Measurements from ENCODE around the gene DAPK1.
A peak's percentile ranks its signal among the peaks of the same experiment; 100 is the strongest.

DAPK1 gene

DNA sequence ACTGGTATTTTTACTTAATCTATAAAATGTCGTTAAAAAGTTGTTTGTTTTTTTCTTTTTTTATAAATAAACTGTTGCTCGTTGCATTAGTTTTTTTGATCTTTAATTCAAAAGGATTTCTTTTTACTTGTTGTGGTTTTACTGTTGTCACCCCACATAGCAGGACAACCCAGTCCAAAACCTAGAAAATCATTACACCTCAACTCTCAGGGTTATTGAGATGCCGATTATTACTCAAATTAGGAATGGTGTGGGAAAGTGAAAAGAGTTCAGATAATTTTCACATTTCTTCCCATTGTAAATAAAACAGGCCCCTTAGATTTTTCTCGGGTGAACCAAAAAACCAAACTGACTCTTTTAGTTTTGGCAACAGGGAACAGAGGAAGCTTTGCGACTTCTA, 210.9 kb downstream of the DAPK1 start:
- DNase-seq = no peak

DNA sequence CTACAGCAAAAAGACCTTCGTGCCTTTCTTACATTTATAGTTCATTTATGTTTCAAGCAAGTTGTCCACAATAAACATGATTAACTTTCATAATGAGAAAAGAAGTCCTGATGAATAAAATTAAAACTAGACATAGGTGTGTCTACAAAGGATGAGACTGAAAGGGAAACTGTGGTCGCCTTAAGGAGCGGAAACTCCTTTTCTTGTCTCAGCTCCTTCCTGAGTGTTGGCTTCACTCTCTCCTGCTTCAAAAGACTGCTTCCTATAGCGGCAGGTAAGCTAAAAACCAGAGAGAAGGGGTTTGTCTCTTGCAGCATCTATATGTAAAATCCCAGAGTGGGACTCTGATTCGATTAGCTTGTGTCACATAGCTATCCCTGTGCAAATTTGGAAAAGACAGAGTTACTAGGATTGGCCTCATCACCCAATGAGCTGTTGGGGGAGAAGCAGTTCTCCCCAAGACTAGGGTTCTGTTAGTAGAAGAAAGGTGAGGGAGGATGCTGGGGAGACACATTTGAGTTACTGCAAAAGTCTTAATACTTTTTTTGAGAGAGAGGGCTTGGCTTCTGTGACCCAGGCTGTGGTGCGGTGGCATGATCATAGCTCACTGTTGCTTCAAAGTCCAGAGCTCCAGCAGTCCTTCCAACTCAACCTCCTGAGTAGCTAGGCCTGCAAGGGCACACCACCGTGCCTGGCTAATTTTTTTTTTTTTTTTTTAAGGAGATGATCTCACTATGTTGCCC, 211.5 kb downstream of the DAPK1 start:
- no peak for DNase-seq

DNA sequence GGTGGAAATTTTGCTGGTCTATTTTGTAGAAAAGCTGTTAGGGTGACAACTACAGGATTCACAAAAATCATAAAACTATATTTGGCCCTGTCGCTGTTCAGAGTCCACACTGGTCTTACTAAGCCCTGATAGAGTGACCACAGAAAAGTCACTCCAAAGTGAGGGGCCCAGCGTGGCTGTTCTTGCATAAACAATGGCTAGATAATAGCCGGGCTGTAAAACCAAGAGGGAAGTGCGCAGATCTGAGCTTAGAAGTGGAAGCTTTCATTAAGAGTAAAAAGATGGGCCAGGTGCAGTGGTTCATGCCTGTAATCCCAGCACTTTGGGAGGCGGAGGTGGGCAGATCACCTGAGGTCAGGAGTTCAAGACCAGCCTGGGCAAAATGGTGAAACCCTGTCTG, 212.8 kb downstream of the DAPK1 start:
- DNase-seq = no peak

DNA sequence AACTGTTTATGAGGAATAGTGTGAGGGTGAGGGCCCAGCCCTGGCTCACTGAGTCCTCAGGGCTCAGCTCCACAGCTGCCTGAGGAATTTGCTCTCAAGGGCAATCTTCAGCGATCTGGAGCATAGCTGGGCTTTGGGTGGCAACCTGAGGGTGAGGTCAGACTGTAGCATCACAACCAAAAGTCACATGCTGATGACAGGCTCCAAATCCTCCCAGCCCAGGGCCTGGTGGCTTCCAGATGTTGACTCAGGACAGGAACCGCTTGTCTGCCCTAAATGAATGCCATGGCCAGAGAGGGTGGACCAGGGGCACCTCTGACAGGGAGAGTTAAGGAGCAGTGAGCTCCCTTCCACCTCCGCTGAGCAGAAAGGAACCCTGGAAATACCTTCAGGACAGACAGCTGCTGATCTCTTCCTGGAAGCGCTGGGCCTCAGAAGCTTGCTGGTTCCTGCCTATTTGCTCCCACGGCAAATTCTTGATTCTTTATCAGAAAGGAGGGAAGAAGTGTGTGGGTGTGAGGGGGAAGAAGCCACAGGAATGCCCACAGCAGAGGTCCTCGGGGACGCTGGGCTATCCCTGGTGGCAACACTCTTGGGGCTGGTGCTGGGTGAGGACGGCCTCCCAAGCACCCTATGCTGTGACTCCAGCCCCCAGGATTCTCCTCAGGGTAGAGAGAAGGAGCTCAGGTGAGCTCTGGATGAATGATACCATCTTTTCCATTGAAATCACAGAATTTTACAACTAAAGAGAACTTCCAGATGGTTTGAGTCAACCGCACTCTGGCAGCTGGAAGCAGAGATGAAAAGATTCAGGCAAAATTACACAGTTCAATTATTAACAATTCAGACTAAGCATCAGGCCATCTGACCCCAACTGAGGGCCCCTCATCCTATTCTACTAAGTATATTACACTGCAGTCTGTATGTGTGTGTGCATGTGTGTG, 214.5 kb downstream of the DAPK1 start:
- DNase-seq = no peak

DNA sequence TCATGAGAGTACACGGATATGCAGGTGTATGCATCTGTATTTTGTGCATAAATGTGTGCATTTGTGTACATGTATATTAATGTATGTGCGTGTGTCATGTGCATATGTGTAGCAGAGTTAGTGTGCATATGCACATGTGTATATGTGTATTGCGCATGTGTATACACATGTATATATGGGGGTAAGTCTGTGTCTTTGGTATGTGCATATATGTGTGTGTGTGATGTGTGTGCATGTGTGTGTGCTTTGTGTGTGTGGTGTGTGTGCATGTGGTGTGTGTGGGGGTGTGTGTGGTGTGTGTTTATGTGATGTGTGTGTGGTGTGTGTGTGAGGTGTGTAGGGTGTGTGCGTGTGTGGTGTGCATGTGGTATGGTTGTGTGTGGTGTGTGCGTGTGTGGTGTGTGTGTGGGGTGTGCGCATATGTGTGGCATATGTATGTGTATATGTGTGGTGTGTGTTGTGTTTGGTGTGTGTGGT, 215.2 kb downstream of the DAPK1 start:
- DNase-seq = no peak

DNA sequence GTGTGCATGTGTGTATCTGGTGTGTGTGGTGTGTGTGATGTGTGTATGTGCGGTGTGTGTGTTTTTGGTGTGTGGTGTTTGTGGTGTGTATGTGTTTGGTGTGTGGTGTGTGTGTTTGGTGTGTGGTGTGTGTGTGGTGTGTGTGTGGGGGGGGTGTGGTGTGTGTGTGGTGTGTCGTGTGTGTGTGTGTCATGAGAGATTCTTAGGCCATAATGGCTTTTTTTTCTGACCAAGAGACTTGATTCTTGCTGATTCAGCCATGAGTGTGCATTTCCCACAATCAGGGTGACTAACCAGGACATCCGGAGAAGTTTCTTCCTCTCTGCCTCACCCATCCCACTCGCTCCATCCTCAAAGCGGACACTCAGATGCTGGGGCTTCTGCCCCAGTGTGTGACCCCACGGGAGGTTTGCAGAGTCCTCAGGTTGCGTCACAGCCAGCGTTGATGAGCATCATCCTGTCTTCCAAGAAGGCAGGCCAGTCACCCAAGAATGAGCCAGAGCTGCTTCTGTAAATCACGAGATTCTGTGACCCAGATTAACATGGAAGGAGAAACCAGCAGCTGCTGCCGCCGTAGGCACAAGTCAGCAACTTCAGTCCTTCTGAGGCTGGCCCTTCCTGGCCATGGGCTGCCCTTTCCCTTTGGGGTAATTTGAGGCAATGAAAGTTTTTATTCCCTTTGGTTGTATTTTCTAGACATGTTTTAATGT, 215.8 kb downstream of the DAPK1 start:
- DNase-seq = peak in 33 of 56 donors; percentile 15 to 73 (median 42)

DNA sequence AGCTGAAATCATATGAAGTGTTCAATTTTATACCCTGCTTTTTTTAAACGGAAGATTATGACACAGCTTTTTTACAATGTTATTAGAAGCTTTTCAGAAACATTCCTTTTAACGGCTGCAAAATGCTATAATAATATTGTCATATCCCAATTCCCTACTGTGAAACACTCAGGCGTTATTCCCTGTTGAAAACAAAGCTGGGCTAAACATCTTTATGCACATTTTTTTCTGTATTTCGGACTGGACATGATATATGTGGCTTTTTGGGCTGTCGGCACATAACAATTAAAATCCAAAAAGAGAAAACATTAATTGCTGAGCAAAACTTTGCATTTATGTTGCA, 216.3 kb downstream of the DAPK1 start:
- DNase-seq = no peak

DNA sequence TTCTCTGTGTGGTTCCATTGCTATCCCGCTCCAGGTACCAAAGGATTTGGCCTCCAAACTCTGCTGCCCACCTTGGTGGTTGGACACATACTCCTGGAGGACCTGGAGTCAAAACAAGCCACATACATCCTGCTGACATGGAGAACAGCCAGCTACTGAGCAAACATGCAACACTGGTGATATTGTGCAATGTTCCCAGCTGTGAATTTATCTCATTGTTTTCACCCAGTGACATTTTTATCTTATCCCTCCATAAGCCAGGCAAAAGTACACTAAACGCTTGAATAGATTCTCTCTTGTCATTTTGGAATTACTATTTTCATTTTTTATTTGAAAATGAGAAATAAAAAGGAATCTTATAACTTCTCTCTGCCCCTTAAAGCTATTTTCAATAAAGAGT, 217.2 kb downstream of the DAPK1 start:
- DNase-seq = peak in 11 of 56 donors; percentile 7 to 33 (median 14)

DNA sequence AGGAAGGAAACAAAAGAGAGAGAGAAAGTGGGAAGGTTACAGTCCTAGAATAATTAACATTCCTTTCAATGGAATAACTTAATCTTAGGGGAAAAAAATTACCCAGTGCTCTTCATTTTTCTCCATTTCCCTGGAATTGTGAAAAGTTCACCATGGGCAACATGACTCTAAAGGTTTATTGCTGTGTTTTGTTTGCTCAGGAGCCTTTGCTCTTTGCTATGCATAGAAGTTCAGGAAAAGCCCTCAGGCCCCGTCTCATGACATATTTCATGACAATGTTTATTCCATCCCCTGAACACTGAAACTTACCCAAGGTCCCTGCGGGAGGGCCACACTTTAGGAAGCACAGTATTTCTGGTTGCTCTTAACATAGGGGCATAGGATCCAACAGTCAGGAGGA, 218.5 kb downstream of the DAPK1 start:
- no peak for DNase-seq

DNA sequence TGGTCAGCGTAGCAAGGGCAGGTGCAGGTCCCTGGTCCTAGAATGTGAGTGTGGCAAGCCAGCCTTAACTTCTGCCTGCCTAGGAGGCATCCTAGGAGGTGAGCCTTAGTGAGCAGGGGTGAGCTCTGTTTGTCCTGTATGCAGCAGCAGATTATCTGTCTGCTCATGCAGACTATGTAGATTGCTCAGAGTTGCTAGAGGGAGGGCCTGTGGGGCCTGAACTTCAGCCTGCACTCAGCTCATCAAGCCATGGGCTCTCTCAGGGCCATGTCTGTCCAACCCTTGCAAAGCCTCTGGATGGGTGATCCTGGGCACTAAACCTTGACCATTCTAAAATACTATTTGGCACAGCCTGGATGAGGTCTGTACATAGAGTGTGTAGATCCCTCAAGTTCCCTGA, 219.8 kb downstream of the DAPK1 start:
- DNase-seq = no peak

DNA sequence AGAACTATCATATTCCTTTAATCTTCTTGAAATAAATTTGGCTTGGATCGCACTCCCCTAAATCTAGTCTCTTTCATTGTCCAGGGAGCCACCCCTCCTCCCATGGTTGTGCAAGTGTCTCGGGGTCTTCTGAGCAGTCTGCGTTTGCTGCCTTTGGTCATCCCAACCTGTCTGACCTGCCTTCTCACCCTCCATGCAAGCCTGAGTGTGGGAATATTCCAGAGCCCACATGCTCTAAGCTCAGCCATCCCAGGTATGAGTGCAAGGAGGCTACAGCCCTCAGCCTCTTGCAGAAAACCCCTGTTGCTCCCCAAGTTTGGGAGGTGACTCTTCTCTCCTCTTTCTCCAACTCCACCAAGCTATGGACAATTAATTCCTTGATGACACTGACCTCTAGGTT, 220.6 kb downstream of the DAPK1 start:
- no peak for DNase-seq

DNA sequence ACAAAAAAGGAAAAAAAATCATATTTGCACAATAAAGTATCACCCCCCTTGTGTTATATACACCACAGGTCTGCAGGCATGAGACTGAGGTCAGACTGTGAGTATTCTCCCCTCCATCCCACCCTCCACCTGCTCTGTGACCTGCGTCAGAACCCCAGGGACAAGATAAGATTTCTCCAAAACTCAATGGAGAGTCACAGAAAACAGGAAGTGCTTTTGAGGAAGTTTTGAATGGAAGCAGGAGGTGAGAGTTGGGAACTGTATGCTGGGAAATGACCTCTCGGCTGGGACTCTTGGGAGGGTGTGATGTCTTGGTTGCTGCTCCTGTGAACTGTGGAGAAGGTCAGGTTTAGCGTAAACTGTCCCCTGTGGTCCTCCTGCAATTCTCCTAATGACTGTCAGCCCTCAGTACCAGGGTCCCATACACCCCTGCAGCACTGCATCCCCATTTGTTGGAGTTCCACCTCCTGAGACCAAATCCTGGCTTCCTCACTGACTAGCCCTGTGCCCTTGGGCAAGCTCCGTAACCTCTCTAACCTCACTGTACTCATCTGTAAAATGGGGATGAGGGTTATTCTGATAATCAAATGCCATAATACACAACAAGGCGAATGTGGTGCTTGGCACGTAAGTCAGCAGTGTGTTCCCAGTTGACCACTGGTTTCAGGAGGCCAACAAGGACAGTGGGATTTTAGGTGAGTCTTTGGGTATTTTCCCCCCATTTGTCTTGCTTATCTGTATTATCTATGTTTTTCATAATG, 221.4 kb downstream of the DAPK1 start:
- no peak for DNase-seq

DNA sequence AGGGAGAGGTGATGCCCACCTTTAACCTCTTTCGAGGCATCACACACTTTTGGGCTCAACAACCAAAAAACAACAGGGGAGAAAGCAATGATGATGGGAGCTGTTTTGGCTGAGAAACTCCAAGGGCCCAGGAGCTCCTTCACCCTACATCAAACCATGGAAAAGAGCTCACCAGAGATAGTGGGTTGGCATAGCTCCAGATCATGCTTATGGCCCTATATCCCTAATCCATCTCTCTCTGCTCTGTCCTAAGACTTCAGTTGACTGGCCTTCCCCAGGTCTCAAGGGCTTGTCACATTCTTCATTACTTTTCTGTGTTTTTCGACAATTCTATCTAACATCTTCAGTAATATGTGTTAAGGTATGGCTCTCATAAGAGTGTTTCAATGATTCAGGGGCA, 222.5 kb downstream of the DAPK1 start:
- no peak for DNase-seq

DNA sequence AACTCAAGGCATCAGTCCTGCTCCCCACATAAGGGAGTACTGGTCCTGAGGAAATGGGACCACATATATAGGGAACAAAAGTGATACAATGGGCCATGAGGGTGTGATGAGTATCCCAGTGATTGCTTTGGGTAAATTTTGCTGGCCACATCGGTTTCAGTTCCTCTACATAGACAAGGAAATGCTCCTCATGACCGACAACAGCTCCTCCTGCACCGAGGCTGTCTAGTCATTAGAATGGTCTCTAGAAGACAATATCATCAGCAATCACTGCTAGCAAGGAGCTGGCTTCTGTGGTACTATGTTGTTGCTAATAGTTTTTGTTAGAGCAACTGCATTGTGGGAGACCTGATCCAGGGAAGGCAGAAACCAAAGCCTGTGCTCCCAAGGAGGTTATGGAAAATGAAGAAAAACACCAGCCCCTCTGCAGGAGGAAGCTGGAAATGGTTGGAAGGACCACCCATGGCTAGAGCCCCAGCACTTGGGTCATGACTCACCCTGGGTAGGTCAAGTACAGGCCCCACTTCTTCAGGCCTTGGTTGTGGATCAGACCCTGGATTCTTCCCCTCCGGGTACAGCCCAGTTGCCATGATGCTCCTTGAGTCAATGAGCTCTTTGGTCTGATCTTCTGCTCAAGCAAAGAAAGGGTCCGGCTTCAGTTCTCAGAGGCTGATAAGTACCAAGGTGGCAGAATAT, 224.9 kb downstream of the DAPK1 start:
- DNase-seq = peak in 8 of 56 donors; percentile 6 to 67 (median 16)

DNA sequence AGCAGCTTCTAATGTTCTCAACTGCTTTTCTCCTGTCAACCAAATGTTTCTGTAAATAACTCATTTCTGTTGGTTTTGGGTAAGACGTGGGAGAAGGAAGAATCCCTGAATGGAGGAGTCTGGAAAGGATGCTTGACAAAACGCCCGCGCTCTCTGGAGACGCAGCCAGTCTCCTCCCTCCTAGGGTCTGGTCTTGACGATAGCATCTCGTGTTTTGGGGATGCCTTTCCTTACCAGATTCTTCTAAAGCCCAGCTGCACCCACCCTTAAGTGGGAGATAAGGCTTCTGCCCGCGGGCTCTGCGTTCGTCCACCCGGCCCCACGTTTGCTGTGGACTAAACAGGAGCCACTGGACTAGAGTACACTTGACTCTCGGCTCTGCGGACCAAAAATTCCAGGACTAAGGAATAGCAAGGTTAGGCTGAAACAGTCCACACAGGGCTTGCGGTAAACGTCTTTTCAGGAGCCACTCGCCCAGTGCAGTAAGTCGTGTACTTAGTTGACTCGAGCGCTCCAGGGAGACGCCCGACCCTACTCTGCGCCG, 227.8 kb downstream of the DAPK1 start:
- DNase-seq = peak in 37 of 56 donors; percentile 24 to 83 (median 57)

DNA sequence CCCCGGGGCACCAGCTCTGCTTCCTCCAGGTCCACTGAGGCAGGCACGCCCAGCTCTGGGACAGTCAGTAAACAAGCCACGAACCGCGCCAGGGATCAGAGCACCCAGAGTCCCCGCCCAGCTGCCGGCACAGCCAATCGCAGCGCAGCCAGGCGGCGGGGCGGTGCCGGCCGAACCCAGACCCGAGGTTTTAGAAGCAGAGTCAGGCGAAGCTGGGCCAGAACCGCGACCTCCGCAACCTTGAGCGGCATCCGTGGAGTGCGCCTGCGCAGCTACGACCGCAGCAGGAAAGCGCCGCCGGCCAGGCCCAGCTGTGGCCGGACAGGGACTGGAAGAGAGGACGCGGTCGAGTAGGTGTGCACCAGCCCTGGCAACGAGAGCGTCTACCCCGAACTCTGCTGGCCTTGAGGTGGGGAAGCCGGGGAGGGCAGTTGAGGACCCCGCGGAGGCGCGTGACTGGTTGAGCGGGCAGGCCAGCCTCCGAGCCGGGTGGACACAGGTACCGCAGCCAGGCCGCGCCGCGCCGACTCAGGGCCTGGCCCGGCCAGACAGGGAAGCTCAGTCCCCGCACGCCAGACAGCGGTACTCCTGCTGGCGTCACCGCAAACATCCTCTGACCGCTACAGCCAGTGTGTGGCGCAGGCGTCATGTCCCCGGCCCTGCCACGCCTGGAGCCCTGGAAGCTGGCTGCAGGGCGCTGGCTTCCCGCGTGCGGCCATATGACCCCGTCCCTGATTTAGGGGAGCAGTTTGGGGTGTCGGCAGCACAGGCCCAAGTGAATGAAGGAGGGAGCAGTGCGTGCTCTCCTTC, 228.4 kb downstream of the DAPK1 start, which contains the start of gene CTSL:
CTSL (plus strand) TSS at position 220 of the 810 bp plus-strand sequence. CDS start 1,485 bp downstream, outside the sequence.
- peak; percentile 53 to 96 (median 88) for DNase-seq

DNA sequence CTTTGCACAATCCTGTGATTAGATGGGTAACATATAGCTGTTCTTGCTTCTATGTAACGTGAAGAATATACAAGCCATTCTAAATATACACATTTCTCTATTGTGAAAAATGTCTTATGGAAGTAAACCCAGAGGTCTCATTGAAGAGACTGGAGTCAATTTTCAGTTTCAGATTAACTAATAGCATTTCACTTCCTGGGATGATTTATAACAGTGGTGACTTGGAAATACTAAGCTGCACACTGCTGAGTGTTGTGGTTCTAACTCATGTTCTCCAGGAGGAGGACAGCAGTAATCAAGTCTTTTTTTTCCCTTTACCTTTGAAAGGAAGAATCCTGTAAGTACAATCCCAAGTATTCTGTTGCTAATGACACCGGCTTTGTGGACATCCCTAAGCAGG, 231.6 kb downstream of the DAPK1 start:
- no peak for DNase-seq

DNA sequence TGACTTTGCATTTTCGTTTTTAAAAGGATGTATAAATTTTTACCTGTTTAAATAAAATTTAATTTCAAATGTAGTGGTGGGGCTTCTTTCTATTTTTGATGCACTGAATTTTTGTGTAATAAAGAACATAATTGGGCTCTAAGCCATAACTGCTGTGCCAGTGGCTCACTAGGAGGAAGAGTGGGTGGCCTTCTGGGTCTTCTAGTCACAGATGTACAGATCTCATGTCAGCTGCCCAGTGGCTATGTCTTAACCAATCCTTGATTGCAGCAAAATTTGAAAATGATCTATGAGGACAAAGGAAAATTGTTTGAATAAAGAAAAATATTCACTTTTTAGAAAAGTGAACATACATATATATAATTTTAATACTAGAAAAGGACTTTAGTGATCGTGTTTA, 233.7 kb downstream of the DAPK1 start:
- no peak for DNase-seq

DNA sequence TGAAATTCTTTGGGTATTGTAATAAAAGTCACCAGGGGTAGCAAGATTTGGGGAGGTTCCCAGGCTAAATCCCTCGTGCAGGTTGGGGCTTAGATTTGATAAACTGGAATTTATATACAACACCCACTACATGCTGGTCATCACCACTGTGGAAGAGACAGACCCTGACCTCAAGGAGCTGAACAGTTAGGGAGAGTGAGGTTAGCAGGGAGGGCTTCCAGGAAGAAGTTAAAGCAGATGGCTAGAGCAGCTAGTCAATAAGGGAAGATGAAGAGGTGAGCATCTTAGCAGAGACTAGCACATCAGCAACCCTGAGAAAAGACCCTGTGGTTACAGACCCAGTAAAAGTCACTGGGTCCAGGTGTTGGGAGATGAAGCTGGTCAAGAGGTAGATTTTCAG, 234.7 kb downstream of the DAPK1 start:
- DNase-seq = no peak
